ENCODE measurements around the gene RETREG2. TPM values are rescaled to one million over a fixed set of nuclear protein-coding genes. Genes with fewer than 3 reads are reported as not detected.
A peak's percentile ranks its signal among the peaks of the same experiment; 100 is the strongest.

Gene RETREG2
- total RNA-seq, 1 donor from 2014 or later: 43.7 TPM

- Histone ChIP-seq H3K36me3 (no peaks in the 10 kb centered on the region), H3K4me1 (no peaks in the 10 kb centered on the region), H3K4me3 (no peak overlapping the region), H3K27ac (no peak overlapping the region), H3K27me3 (no peaks in the 10 kb centered on the region), H3K9me3 (no peaks in the 10 kb centered on the region)
- intact Hi-C loops (cut with DNase I): no loop called here
- no peak for DNase-seq (ENCODE audit: extremely low spot score in 2 of 2)
- TF ChIP-seq POLR2AphosphoS5 (IDR thresholded peaks at IDR 0.05; ENCODE audit: insufficient read depth in 1 of 2, low read depth in 1 of 2): no peak
- TF ChIP-seq POLR2A (IDR thresholded peaks at IDR 0.05): no peak
- no peak for TF ChIP-seq CTCF (IDR thresholded peaks at IDR 0.05)
Measured at GRCh38 chr2:219133976-219134375, 44.1 kb upstream of the RETREG2 start.

- no peaks in the 10 kb centered on the region for H3K9me3 ChIP-seq
- TF ChIP-seq CTCF (IDR thresholded peaks at IDR 0.05) (no peak), POLR2AphosphoS5 (IDR thresholded peaks at IDR 0.05; ENCODE audit: insufficient read depth in 1 of 2, low read depth in 1 of 2) (no peak), POLR2A (IDR thresholded peaks at IDR 0.05) (no peak)
- intact Hi-C loops (cut with DNase I): no loop called here
- H3K36me3 ChIP-seq: peaks cover 4 to 39% of the 10 kb centered on the region in 2 donors
- DNase-seq (ENCODE audit: extremely low spot score in 2 of 2): no peak
- H3K27me3 ChIP-seq: no peaks in the 10 kb centered on the region
- H3K4me3 ChIP-seq: no peak overlapping the region
- no peak overlapping the region for H3K27ac ChIP-seq
- H3K4me1 ChIP-seq: no peaks in the 10 kb centered on the region
Measured at GRCh38 chr2:219140722-219141121, 37.4 kb upstream of the RETREG2 start.

- H3K4me3 ChIP-seq: no peak overlapping the region
- TF ChIP-seq POLR2A (IDR thresholded peaks at IDR 0.05): no peak
- DNase-seq (ENCODE audit: extremely low spot score in 2 of 2): no peak
- peaks cover 4 to 52% of the 10 kb centered on the region in 2 donors for H3K36me3 ChIP-seq
- no peaks in the 10 kb centered on the region for H3K27me3 ChIP-seq
- intact Hi-C loops (cut with DNase I): no loop called here
- no peaks in the 10 kb centered on the region for H3K4me1 ChIP-seq
- no peaks in the 10 kb centered on the region for H3K9me3 ChIP-seq
- no peak overlapping the region for H3K27ac ChIP-seq
Measured at GRCh38 chr2:219142329-219142728, 35.7 kb upstream of the RETREG2 start.

- H3K4me1 ChIP-seq: no peaks in the 10 kb centered on the region
- no peaks in the 10 kb centered on the region for H3K27me3 ChIP-seq
- no peak for DNase-seq (ENCODE audit: extremely low spot score in 2 of 2)
- H3K27ac ChIP-seq: no peak overlapping the region
- H3K9me3 ChIP-seq: no peaks in the 10 kb centered on the region
- intact Hi-C loops (cut with DNase I): loop anchor here (10.0 kb wide), 3 partner anchors 95 to 165 kb away; partner anchors contain the start of gene FEV
- peaks cover 0 to 37% of the 10 kb centered on the region in 2 donors for H3K36me3 ChIP-seq
- TF ChIP-seq CTCF (IDR thresholded peaks at IDR 0.05) (no peak), POLR2AphosphoS5 (IDR thresholded peaks at IDR 0.05; ENCODE audit: insufficient read depth in 1 of 2, low read depth in 1 of 2) (no peak), POLR2A (IDR thresholded peaks at IDR 0.05) (no peak)
- no peak overlapping the region for H3K4me3 ChIP-seq
Measured at GRCh38 chr2:219149667-219150066, 28.4 kb upstream of the RETREG2 start.

- intact Hi-C loops (cut with DNase I): loop anchor here (10.0 kb wide), 3 partner anchors 100 to 170 kb away; partner anchors contain the start of gene FEV
- DNase-seq (ENCODE audit: extremely low spot score in 2 of 2): no peak
- Histone ChIP-seq H3K36me3 (peaks cover 0 to 25% of the 10 kb centered on the region in 2 donors), H3K9me3 (no peaks in the 10 kb centered on the region), H3K4me1 (peaks cover 12% of the 10 kb centered on the region), H3K27me3 (no peaks in the 10 kb centered on the region), H3K27ac (no peak overlapping the region), H3K4me3 (no peak overlapping the region)
- peak; percentile 45 to 71 (median 55) for TF ChIP-seq CTCF (IDR thresholded peaks at IDR 0.05)
- TF ChIP-seq POLR2AphosphoS5 (IDR thresholded peaks at IDR 0.05; ENCODE audit: insufficient read depth in 1 of 2, low read depth in 1 of 2): no peak
- no peak for TF ChIP-seq POLR2A (IDR thresholded peaks at IDR 0.05)
Measured at GRCh38 chr2:219155054-219155644, 22.9 kb upstream of the RETREG2 start.
